22Rv1 (cell line): ENCODE data around the gene PPY.
A peak's percentile ranks its signal among the peaks of the same experiment; 100 is the strongest.

Experiments
- H3K27ac ChIP-seq: fragments of 450-650 bp; 2 replicates; pipeline ENCODE4 v1.5.1; 2017
- CTCF ChIP-seq: fragments of 450-650 bp; IDR thresholded peaks from 2 replicates; pipeline ENCODE4 v1.5.1; 2017; ENCODE audit warnings: mild to moderate bottlenecking
- ZFX ChIP-seq: fragments of 450-650 bp; IDR thresholded peaks from 2 replicates; pipeline ENCODE4 v1.6.1; 2017; ENCODE audit warnings: antibody characterized with exemption, borderline replicate concordance

PPY gene

DNA sequence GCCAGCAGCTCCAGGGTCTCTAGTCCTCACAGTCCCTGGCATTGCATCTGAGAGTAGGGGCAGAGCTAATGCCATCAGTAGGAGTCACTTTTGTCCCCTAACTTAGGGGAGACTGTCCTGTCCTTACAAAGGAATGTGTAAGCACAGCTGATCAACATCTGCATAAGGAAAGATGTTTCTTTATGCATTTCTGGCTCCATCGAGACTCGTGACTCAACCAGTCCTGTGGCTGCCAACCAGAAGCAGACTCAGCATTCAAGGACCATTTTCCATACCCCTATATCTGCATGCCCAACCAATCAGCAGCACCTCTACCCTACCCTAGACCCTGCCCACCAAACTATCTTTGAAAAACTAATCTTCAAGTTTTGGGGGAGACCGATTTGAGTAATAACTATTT is 26.7 kb downstream of the PPY start:
- TF ChIP-seq CTCF (no peak), ZFX (no peak)
- no peak overlapping the region for H3K27ac ChIP-seq

DNA sequence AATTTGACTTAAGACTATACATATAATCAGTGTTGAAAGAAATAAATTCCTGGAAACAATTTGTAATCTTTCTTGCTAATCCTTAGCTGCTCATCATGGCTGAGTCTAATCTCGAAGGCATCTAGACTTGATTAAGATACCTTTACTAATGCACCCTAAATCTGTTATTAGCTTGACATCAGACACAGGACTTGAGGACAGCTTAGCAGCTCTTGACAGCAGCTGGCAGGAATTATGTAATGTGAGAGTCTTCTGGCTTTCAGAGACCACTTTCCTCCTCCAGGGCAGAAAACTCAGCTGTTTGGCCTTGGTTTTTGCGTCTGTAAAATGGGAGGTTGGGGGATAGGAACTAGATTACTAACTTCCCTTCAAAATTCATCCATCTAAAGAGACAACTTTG is 27.8 kb downstream of the PPY start:
- TF ChIP-seq CTCF (no peak), ZFX (no peak)
- no peak overlapping the region for H3K27ac ChIP-seq

DNA sequence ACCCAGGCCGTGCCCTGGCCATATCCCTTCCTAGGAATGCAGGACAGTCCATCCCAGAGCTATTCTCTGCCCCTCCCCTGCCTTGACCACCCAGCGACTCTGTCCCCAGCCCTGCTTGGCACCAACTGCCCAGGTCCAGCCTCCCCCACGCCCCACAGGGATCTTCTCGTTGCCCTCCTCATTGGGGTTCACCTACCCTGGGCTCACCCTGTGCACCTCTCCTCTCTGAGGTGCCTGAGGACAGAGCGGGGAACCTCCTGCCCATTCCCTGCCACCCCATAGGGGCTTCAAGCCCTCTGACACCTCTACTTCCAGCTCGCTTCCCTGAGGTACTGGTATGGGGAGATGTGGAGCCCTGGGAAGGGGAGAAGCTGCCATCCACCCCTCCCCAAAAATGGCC is 28.7 kb downstream of the PPY start:
- H3K27ac ChIP-seq: no peak overlapping the region
- no peak for TF ChIP-seq ZFX
- no peak for TF ChIP-seq CTCF

DNA sequence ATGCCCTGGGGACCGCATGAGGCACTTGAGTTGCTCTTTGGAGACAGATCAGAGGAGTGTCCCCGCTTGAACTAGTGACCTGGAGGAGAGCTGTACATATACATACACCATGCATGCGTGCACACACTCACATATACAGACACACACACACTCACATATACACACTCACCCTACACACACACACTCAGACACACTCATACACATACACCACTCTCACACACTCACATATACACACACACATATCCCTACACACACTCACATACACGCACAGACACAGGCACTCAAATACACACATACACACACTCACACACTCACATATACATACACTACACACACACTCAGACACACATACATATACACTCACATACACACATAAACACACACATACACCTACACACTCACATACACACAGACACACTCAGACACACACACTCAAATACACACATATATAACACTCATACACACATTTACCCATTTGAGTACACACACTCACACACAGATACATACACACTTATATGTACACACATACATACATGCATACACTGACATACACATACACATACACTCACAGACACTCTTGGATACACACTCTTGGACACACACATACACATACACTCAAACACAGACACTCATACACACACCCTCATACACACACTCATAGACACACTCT is 29.5 kb downstream of the PPY start:
- TF ChIP-seq CTCF (no peak), ZFX (no peak)

DNA sequence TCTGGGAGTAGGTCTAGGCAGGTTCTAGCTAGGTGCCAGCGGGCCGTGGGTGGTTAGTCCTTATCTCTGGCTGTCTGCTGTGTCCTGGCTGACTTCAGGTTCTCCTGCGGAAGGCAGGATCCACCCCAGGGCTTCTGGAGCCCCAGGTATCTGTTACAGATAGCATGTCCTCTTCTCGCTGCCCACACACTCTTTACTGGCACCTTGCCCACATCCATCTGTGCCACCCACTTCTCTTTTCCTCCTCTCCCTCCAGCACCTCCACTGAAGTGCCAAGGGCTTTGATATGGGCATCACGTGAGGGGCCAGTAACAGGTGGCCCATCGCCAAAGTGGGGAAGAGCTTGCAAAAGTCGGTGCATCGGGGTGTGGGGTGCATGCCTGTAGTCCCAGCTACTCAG is 30.4 kb downstream of the PPY start:
- no peak for TF ChIP-seq CTCF
- no peak for TF ChIP-seq ZFX
- H3K27ac ChIP-seq: no peak overlapping the region

More for the DNA sequence above, 29.5 kb downstream of the PPY start:
- H3K27ac ChIP-seq: no peak overlapping the region

DNA sequence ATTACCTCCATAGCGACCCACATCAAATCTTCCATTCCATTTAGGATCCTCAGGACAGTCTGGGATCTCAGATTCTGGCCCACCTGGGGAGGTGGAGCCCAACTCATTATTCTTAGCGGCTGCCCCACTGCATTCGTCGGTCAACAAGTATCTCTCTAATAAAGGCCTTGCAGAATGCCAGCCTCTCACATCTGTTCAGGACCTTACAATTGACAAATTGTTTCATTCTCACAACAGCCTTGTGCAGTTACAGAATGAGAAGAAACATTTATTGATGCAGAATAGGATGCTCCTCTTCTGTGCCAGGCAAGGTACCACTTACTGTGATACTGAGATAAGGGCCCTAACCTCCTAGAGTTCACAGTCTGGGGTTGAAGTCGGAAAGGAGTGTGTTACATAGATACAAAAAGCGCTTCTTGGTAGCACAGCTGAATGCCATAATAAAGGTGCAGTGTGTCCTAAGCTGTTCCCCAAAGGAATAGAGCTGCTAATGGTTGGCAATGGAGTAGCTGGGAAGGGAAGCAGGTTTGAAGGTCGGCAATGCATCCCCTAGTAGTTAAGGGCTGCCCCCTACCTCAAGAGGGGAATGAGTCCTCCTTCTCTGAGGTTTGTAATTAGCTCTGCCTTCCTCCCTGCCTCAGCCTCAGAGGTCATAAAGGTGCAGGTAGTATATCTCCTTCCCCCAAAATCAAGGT is 32.6 kb downstream of the PPY start:
- no peak for TF ChIP-seq CTCF
- TF ChIP-seq ZFX: no peak
- no peak overlapping the region for H3K27ac ChIP-seq

- TF ChIP-seq CTCF (no peak), ZFX (no peak)
- peak overlapping the region; percentile 63 for H3K27ac ChIP-seq
Observed at GRCh38 chr17:43907998-43908721, 34.1 kb downstream of the PPY start.
